NB4 (cell line): Measurements from ENCODE around the gene HES4.

ENCODE experiments used
- CTCF ChIP-seq: IDR thresholded peaks from one replicate; pipeline ENCODE4 v1.5.1; 2012; ENCODE audit warnings: low read depth, low read length
- MAX ChIP-seq: IDR thresholded peaks from 2 replicates; pipeline ENCODE4 v1.6.1; 2011; ENCODE audit warnings: low read depth, low read length
- POLR2A ChIP-seq: IDR thresholded peaks from 2 replicates; pipeline ENCODE4 v1.6.1; 2011; ENCODE audit warnings: mild to moderate bottlenecking; ENCODE audit not compliant: insufficient read length; ENCODE audit errors: extremely low read depth

- no peak for TF ChIP-seq POLR2A
- no peak for TF ChIP-seq CTCF
- no peak for TF ChIP-seq MAX
Measured at GRCh38 chr1:950268-950667, 49.6 kb downstream of the HES4 start.
